D721Med (cell line): ENCODE measurements around the gene INPP4B.

Source experiments
- DNase-seq: peaks from one replicate; pipeline ENCODE4 v3.0.0; 2011; ENCODE audit warnings: low spot score; ENCODE audit not compliant: insufficient read length
- FAIRE-seq: peaks from 2 replicates; lab custom pipeline; 2011; peaks lifted over from hg19 to GRCh38; lab: Jason Lieb, UNC
- CTCF ChIP-seq: IDR thresholded peaks from 2 replicates; pipeline ENCODE4 v1.5.1; 2012; ENCODE audit warnings: mild to moderate bottlenecking, control low read depth; ENCODE audit not compliant: insufficient read depth; ENCODE audit errors: missing control alignments

The INPP4B gene

GRCh38 chr4:142585411-142585810 is 260.7 kb downstream of the INPP4B start:
- TF ChIP-seq CTCF, result no peak
- DNase-seq, result no peak
- no peak for FAIRE-seq

GRCh38 chr4:142583708-142584107 is 262.4 kb downstream of the INPP4B start:
- no peak for FAIRE-seq
- TF ChIP-seq CTCF, result no peak
- DNase-seq, result no peak

- TF ChIP-seq CTCF, result no peak
- DNase-seq (no peak), FAIRE-seq (no peak)
Observed at GRCh38 chr4:142582340-142582739, 263.8 kb downstream of the INPP4B start.

DNA sequence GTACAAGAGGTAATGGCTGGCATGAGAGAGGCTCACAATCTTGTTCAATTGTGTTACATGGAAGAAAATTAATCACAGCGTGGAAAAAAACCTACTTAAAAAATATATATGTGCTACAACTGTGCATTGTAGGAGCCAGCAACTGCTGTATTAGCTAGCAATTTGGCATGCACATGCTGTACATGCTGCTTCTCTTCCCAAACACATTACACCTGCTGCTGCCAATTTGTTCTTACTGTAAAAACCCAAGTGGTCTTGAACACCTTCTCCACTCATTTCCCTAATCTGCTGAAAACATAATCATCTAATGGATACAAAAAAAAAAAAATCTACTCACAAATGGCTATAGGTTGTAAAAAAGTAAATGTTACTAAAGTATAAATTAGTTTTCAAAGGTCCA is 264.2 kb downstream of the INPP4B start:
- DNase-seq, result no peak
- TF ChIP-seq CTCF, result no peak
- no peak for FAIRE-seq

- no peak for DNase-seq
- TF ChIP-seq CTCF, result no peak
- FAIRE-seq, result no peak
Observed at GRCh38 chr4:142579443-142579842, 266.7 kb downstream of the INPP4B start.

DNA sequence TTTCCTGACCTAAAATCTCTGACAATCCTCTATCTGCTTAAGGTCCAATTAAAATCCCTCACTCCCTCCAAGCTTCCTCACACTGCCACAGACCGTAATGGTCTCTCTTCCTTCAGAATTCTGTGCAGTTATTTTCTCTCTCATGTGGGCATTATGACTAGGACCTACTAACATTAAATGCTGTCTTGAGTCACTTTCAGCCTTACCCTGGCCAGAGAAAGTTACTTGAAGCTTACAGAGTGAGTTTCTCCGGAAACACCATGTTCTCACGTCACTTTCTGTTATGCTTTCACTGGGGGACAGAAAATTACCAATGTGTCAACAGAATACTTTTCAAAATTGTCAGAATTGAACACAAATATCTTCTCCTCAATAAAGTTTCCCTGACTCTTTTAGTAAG is 271.8 kb downstream of the INPP4B start:
- FAIRE-seq (no peak), DNase-seq (no peak)
- no peak for TF ChIP-seq CTCF

- TF ChIP-seq CTCF, result no peak
- DNase-seq (no peak), FAIRE-seq (no peak)
Observed at GRCh38 chr4:142572071-142572470, 274.0 kb downstream of the INPP4B start.
